Measurements from ENCODE around the gene NME2. TPM values are rescaled to one million over a fixed set of nuclear protein-coding genes. Genes with fewer than 3 reads are reported as not detected.

NME2 gene
- total and polyA plus RNA-seq, 2 of the 8 experiments (the other 6 are each of a cell fraction or from before 2014, with no cell fraction given) = 827 to 929 TPM

DNA sequence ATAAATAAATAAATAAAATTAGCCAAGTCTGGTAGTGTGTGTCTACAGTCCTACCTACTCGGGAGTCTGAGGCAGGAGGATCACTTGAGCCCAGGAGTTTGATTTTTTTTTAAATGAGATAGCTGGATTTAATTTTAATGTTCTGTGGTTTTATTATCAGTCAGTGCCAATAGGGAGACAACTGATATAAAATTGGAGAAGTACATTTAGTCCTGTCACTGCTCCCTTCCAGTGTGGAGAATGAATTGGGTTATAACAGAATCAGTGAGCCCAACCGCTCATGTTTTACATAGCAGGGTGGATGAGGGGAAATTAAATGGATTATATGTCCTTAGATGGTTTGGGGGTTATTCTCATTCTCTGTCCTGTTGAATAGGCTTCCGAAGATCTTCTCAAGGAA, 6.6 kb upstream of the NME2 start:
- Histone ChIP-seq H2AFZ (ENCODE audit: low read length) (no peak overlapping the region), H2BK120ac (replicated peaks; ENCODE audit: low read depth, low read length) (no peak overlapping the region), H2BK5ac (ENCODE audit: low read depth, low read length) (no peak overlapping the region), H3K27ac (ENCODE audit: low read depth, low read length) (no peak overlapping the region), H3K27me3 (replicated peaks in 1 of 4; ENCODE audit: control insufficient read depth in 3 of 4, extremely low read depth in 1 of 4, insufficient read depth in 3 of 4, low read length in 3 of 4) (no peaks in the 10 kb centered on the region), H3K18ac (ENCODE audit: extremely low read depth, low read length) (no peak overlapping the region), H3K79me2 (ENCODE audit: control insufficient read depth in 1 of 2, insufficient read depth in 2 of 2, low read length in 2 of 2) (peaks cover 2 to 41% of the 10 kb centered on the region in 2 experiments; a peak in 3 of 4 replicates), H2BK20ac (ENCODE audit: low read length) (no peak overlapping the region), H2BK12ac (ENCODE audit: low read depth, low read length) (no peak overlapping the region), H3K56ac (replicated peaks; ENCODE audit: insufficient read length, low read depth, low read length) (no peak overlapping the region), H4K8ac (ENCODE audit: extremely low read depth, insufficient read depth, low read length) (no peak overlapping the region), H3K9ac (replicated peaks in 1 of 4; ENCODE audit: extremely low read depth in 1 of 4, low read depth in 3 of 4, low read length in 3 of 4) (no peak overlapping the region), H3K14ac (ENCODE audit: insufficient read length) (no peak overlapping the region), H3K23ac (ENCODE audit: insufficient read length) (no peak overlapping the region), H3K36me3 (ENCODE audit: control insufficient read depth in 2 of 4, insufficient read depth in 4 of 4, low read length in 3 of 4) (peaks cover 28 to 57% (median 48%) of the 10 kb centered on the region in 4 experiments), H3K4me1 (replicated peaks in 1 of 4; ENCODE audit: control insufficient read depth in 3 of 4, insufficient read depth in 4 of 4, low read length in 3 of 4) (no peaks in the 10 kb centered on the region; a peak in 2 of 7 replicates), H3K4me3 (ENCODE audit: extremely low read depth in 1 of 4, insufficient read depth in 2 of 4, low read depth in 3 of 4, low read length in 4 of 4) (no peak overlapping the region), H3K4ac (replicated peaks; ENCODE audit: insufficient read length, low read depth, low read length) (no peak overlapping the region), H3K79me1 (ENCODE audit: low read depth, low read length) (peaks cover 9% of the 10 kb centered on the region), H4K20me1 (replicated peaks in 1 of 2; ENCODE audit: control insufficient read depth in 1 of 2, insufficient read depth in 2 of 2, low read length in 2 of 2) (peaks cover 0 to 6% of the 10 kb centered on the region in 2 experiments), H4K5ac (ENCODE audit: insufficient read length, low read depth, low read length) (no peak overlapping the region), H2AK5ac (ENCODE audit: low read depth, low read length) (no peak overlapping the region), H3K9me3 (ENCODE audit: insufficient read depth in 2 of 2, low read depth in 1 of 2, low read length in 1 of 2) (no peaks in the 10 kb centered on the region), H2BK15ac (ENCODE audit: low read length) (no peak overlapping the region), H4K91ac (replicated peaks; ENCODE audit: insufficient read length, low read length) (no peak overlapping the region), H3K23me2 (ENCODE audit: low read depth, low read length) (no peaks in the 10 kb centered on the region), H3K4me2 (ENCODE audit: insufficient read depth in 1 of 2, low read depth in 2 of 2, low read length in 2 of 2) (no peak overlapping the region)
- POLR2A ChIA-PET (ENCODE audit: partially characterized antibody) = interaction anchor here (0.6 to 1.4 kb wide), 2 partner anchors 39 to 99 kb away, joined by 3 read pairs; no protein-coding TSS in a partner anchor
- FAIRE-seq (no peak), DNase-seq (ENCODE audit: low read depth in 1 of 2, low spot score in 2 of 2) (no peak)
- TF ChIP-seq TBP (IDR thresholded peaks at IDR 0.05; ENCODE audit: low read depth, low read length) = no peak
- no peak for TF ChIP-seq NRF1 (IDR thresholded peaks at IDR 0.05; ENCODE audit: low read depth, low read length)
- no peak for TF ChIP-seq JUN (IDR thresholded peaks at IDR 0.05; ENCODE audit: low read depth, low read length)
- TF ChIP-seq BACH1 (IDR thresholded peaks at IDR 0.05; ENCODE audit: low read length) = no peak
- TF ChIP-seq CREB1 (IDR thresholded peaks at IDR 0.05) = no peak
- TF ChIP-seq KDM1A (IDR thresholded peaks at IDR 0.05; ENCODE audit: borderline replicate concordance, low read length) = no peak
- TF ChIP-seq FOSL1 (IDR thresholded peaks at IDR 0.05; ENCODE audit: insufficient read depth, low read depth, low read length) = no peak
- TF ChIP-seq CBX5 (IDR thresholded peaks at IDR 0.05; ENCODE audit: low read depth, low read length) = no peak
- no peak for TF ChIP-seq RXRA (IDR thresholded peaks at IDR 0.05; ENCODE audit: insufficient read depth, low read depth, low read length)
- no peak for TF ChIP-seq TCF12 (IDR thresholded peaks at IDR 0.05; ENCODE audit: low read depth, low read length)
- TF ChIP-seq POLR2AphosphoS5 (IDR thresholded peaks at IDR 0.05; ENCODE audit: low read depth, low read length) = no peak
- no peak for TF ChIP-seq SP1 (IDR thresholded peaks at IDR 0.05; ENCODE audit: low read depth, low read length)
- WGBS, 2 experiments (ENCODE audit: extremely low coverage in 1 of 2, insufficient coverage in 1 of 2, insufficient read length in 1 of 2, insufficient replicate concordance in 2 of 2, low coverage in 1 of 2, low lambda C conversion rate in 2 of 2, missing lambda C conversion rate in 1 of 2) = 93% methylated on average over 3 of the region's 3 CpGs; no CpG with 5 or more reads in 1 of the 2 experiments
- CTCF ChIA-PET (ENCODE audit: partially characterized antibody) = interaction anchor here (0.6 kb wide), 1 partner anchor 102 kb away, joined by 3 read pairs; no protein-coding TSS in a partner anchor

Measured in H1 (cell line).